Heart right ventricle (tissue), 16 donors: ENCODE results near the gene LAMA5. TPM values are rescaled to one million over a fixed set of nuclear protein-coding genes. Genes with fewer than 3 reads are reported as not detected.
A peak's percentile ranks its signal among the peaks of the same experiment; 100 is the strongest.

Experiments
- ATAC-seq, 8 donors: fragments of 200-7000 bp; cut with Tn5 transposase; one replicate each; pipeline ENCODE4 v1.9.1; 2020; ENCODE audit warnings: mild to moderate bottlenecking in 8 of 8, moderate library complexity in 8 of 8, moderate number of reproducible peaks in 1 of 8
- DNase-seq, 2 donors: peaks; one replicate each; pipeline ENCODE4 v3.0.0-alpha.2; 2020
- H3K27ac ChIP-seq, 10 donors: fragments of 200-600 bp; sonication (generic) in 2 of 10; one replicate each; pipeline versions ENCODE4 v1.5.0 to v1.8.0; 2020 to 2022; ENCODE audit warnings: mild to moderate bottlenecking in 3 of 10
- H3K27me3 ChIP-seq, 7 donors: fragments of 200-600 bp; one replicate each; pipeline ENCODE4 v1.8.0; 2021 to 2022; ENCODE audit warnings: mild to moderate bottlenecking in 2 of 7
- H3K36me3 ChIP-seq, 9 donors: fragments of 200-600 bp; sonication (generic) in 1 of 9; one replicate each; pipeline versions ENCODE4 v1.5.0 to v1.8.0; 2020 to 2022; ENCODE audit warnings: mild to moderate bottlenecking in 2 of 9
- H3K4me1 ChIP-seq, 9 donors: fragments of 200-600 bp; sonication (generic) in 1 of 9; one replicate each; pipeline versions ENCODE4 v1.5.0 to v1.8.0; 2020 to 2022; ENCODE audit warnings: mild to moderate bottlenecking in 4 of 9
- H3K4me3 ChIP-seq, 10 donors: fragments of 200-600 bp; sonication (generic) in 2 of 10; one replicate each; pipeline versions ENCODE4 v1.5.0 to v1.8.0; 2020 to 2022; ENCODE audit warnings: mild to moderate bottlenecking in 7 of 10, moderate library complexity in 2 of 10
- H3K9me3 ChIP-seq, 11 donors: fragments of 200-600 bp in 10 of 11; sonication (generic) in 2 of 11; one replicate each; pipeline versions ENCODE4 v1.5.0 to v1.8.0; 2013 to 2022; ENCODE audit warnings: mild to moderate bottlenecking in 2 of 11, control low read depth in 1 of 11, moderate library complexity in 1 of 11
- WGBS, 2 donors: extraction: QIAGEN DNeasy Blood & Tissue Kit; methylation state at CpG; one replicate each; pipeline ENCODE4 v1.1.7; 2013; ENCODE audit warnings: inconsistent platforms in 1 of 2; 5-methylcytosine and 5-hydroxymethylcytosine counted together
- intact Hi-C, 10 donors: fragments of 100-400 bp; cut with DNase I; formaldehyde crosslinking; loops; one replicate each; pipeline versions ENCODE4 v1.11.1 to v1.14.2; 2022
- polyA plus RNA-seq, 2 donors: library from polyadenylated mRNA; stranded (reverse); fragments of 200-250 nt; gene quantifications; one replicate each; pipeline ENCODE4 v1.2.3, GENCODE V29; 2013
- total RNA-seq, 10 donors: library from RNA; stranded (reverse); fragmentation: NEBNext Ultra II Directional in 3 of 10; extraction: Animal tissue kit (Norgen Biotek cat#: 25700) in 3 of 10; gene quantifications; one replicate each; pipeline versions ENCODE4 v1.2.1 to v1.2.4, GENCODE V29; 2021 to 2023
- TF ChIP-seq, protein P1 (sequence below), 9 donors: fragments of 200-600 bp; sonication (generic) in 2 of 9; IDR thresholded peaks; one replicate each; pipeline versions ENCODE4 v1.5.0 to v1.8.0; 2021 to 2022; ENCODE audit warnings: antibody characterized with exemption in 9 of 9, mild to moderate bottlenecking in 5 of 9, moderate library complexity in 1 of 9
- donor health status: Arrhythmogenic right ventricular cardiomyopathy.
- donor health status: ischemic (EF 13 %, LVEDD 7.1; RV severe dilation, severe dysfunction).
- donor health status: healthy with polysubstance abuse.
- donor health status: DM: no; HTN: yes; CAD: no.
- donor health status: DM: no; HTN: no; CAD: no.
- donor health status: ischemic (EF 25% LVEDD 6.9; RV normal size, moderate dysfunction).
- donor health status: ischemic (EF 25% LVEDD 5.7; RV mildly dilated, moderate dysfunction).
- donor health status: healthy.
- donor health status: DM: yes; HTN: yes; CAD: no.
- donor health status: Ischemic cardiomyopathy.
- donor health status: ischemic (EF 35%, LVEDD 5.7; RV mildly dilated, moderate dysfunction).
- donor health status: nonischemic (EF 11% LVEDD 7.7; RV severe dilation, severe dysfunction).
- donor health status: DM: yes; HTN: yes; CAD: no.
- donor health status: PGD.
- donor health status: ischemic (EF 29% LVEDD 5.4; RV normal size, mild dysfunction).
- donor health status: nonischemic (EF 23%, LVEDD 6.1; RV moderate dilation, normal function).

LAMA5 gene
- total and polyA plus RNA-seq, 12 donors: 53.9 to 358 (median 76.5) TPM

DNA sequence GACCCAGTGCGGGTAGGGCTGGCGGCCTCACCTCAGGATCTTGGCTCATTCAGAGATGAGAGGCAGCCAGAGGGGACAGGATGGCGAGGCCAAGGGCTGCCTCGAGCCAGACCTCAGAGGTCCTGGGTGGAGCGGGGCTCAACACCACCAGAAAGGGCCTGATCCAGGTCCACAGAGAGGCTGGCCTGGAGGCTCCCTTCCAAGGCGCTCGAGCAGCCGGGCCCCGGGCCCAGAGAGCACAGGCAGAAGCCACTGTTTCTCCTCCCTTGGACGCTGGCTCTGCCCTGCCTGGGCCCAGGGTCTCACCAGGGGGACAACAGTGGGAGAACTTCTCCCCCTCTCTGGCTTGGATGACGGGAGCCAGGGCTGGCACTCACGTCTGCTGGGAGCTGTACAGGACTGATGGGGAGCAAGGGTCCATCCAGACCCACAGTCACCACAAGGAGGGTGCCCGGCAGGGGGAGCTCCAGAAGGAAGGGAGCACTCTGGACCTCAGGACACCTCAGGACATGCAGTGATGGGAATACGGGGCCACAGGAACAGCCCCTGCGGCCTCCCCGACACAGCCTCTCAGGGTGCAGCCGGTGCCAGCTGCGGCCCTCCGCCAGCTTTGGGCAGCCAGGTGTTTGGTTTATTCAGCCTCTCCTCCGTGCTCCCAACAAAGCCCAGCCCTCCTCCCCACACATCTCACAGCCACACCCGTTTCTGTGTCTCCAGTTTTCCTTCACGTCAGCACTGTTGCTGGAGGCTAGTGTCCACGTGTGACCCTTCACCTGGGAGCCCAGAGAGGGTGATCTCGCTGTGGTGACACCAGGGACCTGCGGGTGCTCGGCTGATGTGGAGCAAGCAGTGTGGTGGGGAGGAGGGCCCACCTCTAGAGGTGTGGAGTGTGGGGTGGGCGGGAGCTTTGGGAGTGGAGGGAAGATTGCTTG is 28.5 kb upstream of the LAMA5 start:
- intact Hi-C loops: no loop called here
- Histone ChIP-seq H3K9me3 (no peaks in the 10 kb centered on the region), H3K4me3 (no peak overlapping the region), H3K27ac (peak overlapping the region in 1 of 10 donors; percentile 15), H3K36me3 (peaks cover 0 to 55% (median 0%) of the 10 kb centered on the region in 9 donors), H3K4me1 (peaks cover 0 to 10% (median 0%) of the 10 kb centered on the region in 9 donors), H3K27me3 (no peaks in the 10 kb centered on the region)
- ATAC-seq (no peak), DNase-seq (no peak)
- 88 to 89% methylated on average over 27 of the region's 27 CpGs for WGBS, 2 donors
- TF ChIP-seq, protein P1, sequence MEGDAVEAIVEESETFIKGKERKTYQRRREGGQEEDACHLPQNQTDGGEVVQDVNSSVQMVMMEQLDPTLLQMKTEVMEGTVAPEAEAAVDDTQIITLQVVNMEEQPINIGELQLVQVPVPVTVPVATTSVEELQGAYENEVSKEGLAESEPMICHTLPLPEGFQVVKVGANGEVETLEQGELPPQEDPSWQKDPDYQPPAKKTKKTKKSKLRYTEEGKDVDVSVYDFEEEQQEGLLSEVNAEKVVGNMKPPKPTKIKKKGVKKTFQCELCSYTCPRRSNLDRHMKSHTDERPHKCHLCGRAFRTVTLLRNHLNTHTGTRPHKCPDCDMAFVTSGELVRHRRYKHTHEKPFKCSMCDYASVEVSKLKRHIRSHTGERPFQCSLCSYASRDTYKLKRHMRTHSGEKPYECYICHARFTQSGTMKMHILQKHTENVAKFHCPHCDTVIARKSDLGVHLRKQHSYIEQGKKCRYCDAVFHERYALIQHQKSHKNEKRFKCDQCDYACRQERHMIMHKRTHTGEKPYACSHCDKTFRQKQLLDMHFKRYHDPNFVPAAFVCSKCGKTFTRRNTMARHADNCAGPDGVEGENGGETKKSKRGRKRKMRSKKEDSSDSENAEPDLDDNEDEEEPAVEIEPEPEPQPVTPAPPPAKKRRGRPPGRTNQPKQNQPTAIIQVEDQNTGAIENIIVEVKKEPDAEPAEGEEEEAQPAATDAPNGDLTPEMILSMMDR (IDR thresholded peaks at IDR 0.05): no peak

DNA sequence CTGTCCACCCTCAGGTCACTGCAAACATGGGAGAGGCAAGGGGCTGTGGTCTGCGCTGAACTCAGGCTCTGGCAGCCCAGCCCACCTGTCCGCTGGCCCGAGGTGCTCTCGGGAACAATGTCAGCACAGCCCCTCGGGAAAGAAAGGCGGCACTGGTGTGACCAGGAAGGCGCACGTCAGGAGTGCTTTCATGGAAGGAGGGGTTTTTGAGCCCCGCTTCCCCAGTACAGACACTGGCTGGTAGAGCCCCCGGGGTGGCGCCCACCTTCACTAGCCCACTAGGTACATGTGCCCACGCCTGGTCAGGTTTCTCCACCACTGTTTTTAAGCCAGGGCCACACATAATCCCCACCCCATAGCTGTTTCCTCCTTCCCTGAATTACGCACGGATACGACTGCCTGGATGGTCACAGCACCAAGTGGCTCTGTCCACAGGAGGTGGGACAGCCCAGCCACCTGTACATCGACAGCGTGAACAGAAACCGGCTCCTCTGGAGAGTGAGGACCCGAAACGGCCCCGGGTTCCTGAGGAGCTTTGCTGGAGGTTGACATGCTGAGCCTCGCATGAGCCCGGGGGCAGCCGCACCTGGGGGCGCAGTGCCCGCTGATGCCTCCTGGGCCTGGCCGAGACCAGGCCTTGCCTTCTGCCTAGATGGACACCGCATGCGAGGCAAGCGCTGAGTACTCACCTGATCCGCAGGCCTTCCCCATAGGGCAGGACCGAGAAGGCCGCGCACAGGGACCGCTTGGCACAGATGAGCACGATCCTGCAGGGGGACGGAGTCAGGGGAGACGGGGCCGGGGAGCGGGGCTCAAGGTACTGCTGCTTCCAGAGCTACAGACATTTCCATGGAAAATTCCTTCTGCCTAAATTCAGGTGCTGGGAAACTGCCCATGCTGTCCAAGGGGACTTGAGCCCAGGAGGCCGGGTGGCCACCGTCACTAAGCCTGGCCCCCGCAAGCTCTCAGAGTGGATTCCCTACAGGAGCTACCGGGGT is 27.4 kb upstream of the LAMA5 start:
- Histone ChIP-seq H3K36me3 (peaks cover 0 to 65% (median 8%) of the 10 kb centered on the region in 9 donors), H3K27ac (no peak overlapping the region), H3K9me3 (no peaks in the 10 kb centered on the region), H3K4me3 (no peak overlapping the region), H3K27me3 (no peaks in the 10 kb centered on the region), H3K4me1 (peaks cover 0 to 10% (median 0%) of the 10 kb centered on the region in 9 donors)
- ATAC-seq (no peak), DNase-seq (no peak)
- intact Hi-C loops: no loop called here
- TF ChIP-seq, protein P1 (IDR thresholded peaks at IDR 0.05): no peak
- WGBS, 2 donors: 94 to 95% methylated on average over 44 of the region's 44 CpGs

DNA sequence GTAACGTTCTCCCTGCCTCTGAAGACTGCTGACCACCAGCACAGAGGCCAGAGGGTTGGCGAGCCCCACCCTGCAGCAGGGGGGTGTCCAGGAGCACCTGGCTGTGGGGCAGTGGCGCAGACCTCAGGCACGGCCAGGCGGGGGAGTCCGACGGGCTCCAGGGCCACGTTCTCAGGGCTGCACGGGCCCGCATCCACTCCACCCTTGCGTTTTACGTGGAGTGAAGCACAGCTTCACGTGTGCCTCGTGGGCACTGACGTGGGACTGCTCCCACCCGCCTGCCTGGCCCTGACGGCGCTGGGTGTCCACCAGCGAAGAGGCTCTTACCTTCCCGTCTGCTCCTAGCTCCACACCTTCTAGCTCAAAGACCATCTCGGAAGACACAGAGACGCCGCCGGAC is 26.7 kb upstream of the LAMA5 start:
- Histone ChIP-seq H3K4me1 (peaks cover 0 to 10% (median 0%) of the 10 kb centered on the region in 9 donors), H3K4me3 (no peak overlapping the region), H3K36me3 (peaks cover 0 to 72% (median 12%) of the 10 kb centered on the region in 9 donors), H3K27me3 (no peaks in the 10 kb centered on the region), H3K9me3 (no peaks in the 10 kb centered on the region), H3K27ac (no peak overlapping the region)
- 91 to 92% methylated on average over 24 of the region's 24 CpGs for WGBS, 2 donors
- intact Hi-C loops: no loop called here
- no peak for ATAC-seq
- no peak for DNase-seq
- TF ChIP-seq, protein P1 (IDR thresholded peaks at IDR 0.05): no peak

DNA sequence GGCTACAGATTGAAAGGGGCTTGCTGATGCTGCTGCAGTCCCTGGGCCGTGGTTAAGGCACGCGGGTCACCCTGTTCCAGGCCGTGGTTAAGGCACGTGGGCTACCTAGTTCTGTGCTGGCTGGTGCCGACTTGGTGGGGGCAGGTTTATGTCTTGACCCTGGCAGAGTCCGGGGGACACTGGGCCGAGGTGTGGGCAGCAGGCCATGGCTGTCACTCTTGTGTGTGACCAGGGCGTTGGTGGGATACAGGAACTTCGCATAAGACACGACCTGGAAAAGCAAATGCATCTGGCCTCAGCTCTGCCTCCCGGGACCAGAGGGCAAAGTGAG is 26.2 kb upstream of the LAMA5 start:
- TF ChIP-seq, protein P1 (IDR thresholded peaks at IDR 0.05): no peak
- peaks cover 0 to 13% (median 1%) of the 10 kb centered on the region in 9 donors for H3K4me1 ChIP-seq
- no peak overlapping the region for H3K27ac ChIP-seq
- WGBS, 2 donors: 86% methylated on average over 12 of the region's 12 CpGs
- H3K4me3 ChIP-seq: no peak overlapping the region
- intact Hi-C loops: no loop called here
- peaks cover 0 to 78% (median 16%) of the 10 kb centered on the region in 9 donors for H3K36me3 ChIP-seq
- no peak for DNase-seq
- no peaks in the 10 kb centered on the region for H3K27me3 ChIP-seq
- H3K9me3 ChIP-seq: no peaks in the 10 kb centered on the region
- ATAC-seq: peak in 2 of 8 donors; percentile 5 to 19
